Activated CD4-positive, alpha-beta T cell treated with anti-CD3 and anti-CD28 coated beads, Interleukin-2, amount 10 ng/mL, durations not matched to agents 7 days and 5 days (primary cell): Measurements from ENCODE around the gene PMM2. TPM values are rescaled to one million over a fixed set of nuclear protein-coding genes. Genes with fewer than 3 reads are reported as not detected.
"Not testable (repeated sequence)": the region's sequence is repeated elsewhere in the genome, so short reads cannot be mapped to it uniquely, and the experiment has no call there.

Source experiments
- CTCF ChIA-PET: fragments of 350-600 bp; sonication (Branson Sonifier 250); formaldehyde crosslinking; loops from one replicate; lab custom pipeline; 2021; ENCODE audit warnings: antibody characterized with exemption; lab: Charles Lee
- POLR2A ChIA-PET: fragments of 350-600 bp; sonication (Branson Sonifier 250); formaldehyde crosslinking; loops from one replicate; lab custom pipeline; 2021; ENCODE audit warnings: antibody characterized with exemption; lab: Charles Lee
- DNase-seq: peaks from one replicate; pipeline ENCODE4 v3.0.0-alpha.2; 2020
- H3K27ac Mint-ChIP-seq: one replicate; pipeline ENCODE4 v1.8.0; 2021; ENCODE audit warnings: mild to moderate bottlenecking, moderate library complexity, mixed read lengths
- H3K27me3 Mint-ChIP-seq: one replicate; pipeline ENCODE4 v1.8.0; 2021; ENCODE audit warnings: mixed read lengths
- H3K36me3 Mint-ChIP-seq: one replicate; pipeline ENCODE4 v1.8.0; 2021; ENCODE audit warnings: low read depth, mixed read lengths
- H3K4me1 Mint-ChIP-seq: one replicate; pipeline ENCODE4 v1.8.0; 2021; ENCODE audit warnings: mixed read lengths
- H3K4me3 Mint-ChIP-seq: one replicate; pipeline ENCODE4 v1.8.0; 2021; ENCODE audit warnings: mild to moderate bottlenecking, moderate library complexity, mixed read lengths
- H3K9me3 Mint-ChIP-seq: one replicate; pipeline ENCODE4 v1.8.0; 2021; ENCODE audit warnings: mixed read lengths
- total RNA-seq, 2 experiments: library from RNA; stranded (reverse); gene quantifications; one replicate each; pipeline ENCODE4 v1.2.3, GENCODE V29; 2021

Gene PMM2
- total RNA-seq, 2 experiments from 2014 or later, result 37.0 to 38.9 TPM

DNA sequence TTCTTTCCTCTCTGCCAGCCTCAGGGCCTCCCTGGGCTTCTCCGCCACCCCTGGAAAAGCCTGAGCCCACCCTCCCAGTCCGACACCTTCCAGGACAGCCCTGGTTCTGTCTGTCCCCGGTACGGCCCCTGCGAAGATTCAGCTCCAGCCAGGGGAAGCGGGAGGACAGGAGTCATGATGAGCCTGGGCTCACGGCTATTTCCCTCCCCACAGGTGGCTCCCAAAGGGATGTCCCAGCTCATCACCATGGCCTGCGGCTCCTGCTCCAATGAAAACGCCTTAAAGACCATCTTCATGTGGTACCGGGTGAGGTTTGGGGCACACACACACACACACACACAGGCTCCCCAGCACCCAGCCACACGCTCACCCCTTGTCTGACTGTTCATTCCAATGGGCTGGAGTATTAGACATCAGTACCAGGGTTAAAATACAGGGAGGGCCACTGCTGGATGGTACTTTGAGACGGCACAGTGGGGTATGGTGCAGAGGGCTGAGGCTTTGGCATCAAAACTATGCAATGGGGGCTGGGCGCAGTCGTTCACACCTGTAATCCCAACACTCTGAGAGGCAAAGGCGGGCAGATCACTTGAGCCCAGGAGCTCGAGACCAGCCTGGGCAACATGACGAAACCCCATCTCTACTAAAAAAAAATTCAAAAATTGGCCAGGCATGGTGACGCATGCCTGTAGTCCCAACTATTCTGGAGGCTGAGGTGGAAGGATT lies 33.0 kb upstream of the PMM2 start:
- POLR2A ChIA-PET, result no interaction called here

GRCh38 chr16:8767176-8767575 lies 30.5 kb upstream of the PMM2 start:
- Mint-ChIP-seq H3K4me3 (no peak overlapping the region), H3K9me3 (no peaks in the 10 kb centered on the region), H3K36me3 (peaks cover 2% of the 10 kb centered on the region), H3K27me3 (no peaks in the 10 kb centered on the region), H3K27ac (no peak overlapping the region), H3K4me1 (peaks cover 4% of the 10 kb centered on the region)
- ChIA-PET CTCF (no interaction called here), POLR2A (no interaction called here)
- no peak for DNase-seq

More for the DNA sequence above, 33.0 kb upstream of the PMM2 start:
- no peaks in the 10 kb centered on the region for H3K27me3 Mint-ChIP-seq
- no peak for DNase-seq
- peaks cover 2% of the 10 kb centered on the region for H3K36me3 Mint-ChIP-seq
- peak overlapping the region; percentile 31 for H3K27ac Mint-ChIP-seq
- CTCF ChIA-PET, result interaction anchor here (1.1 kb wide), 1 partner anchor 8 kb away, joined by 3 read pairs; no protein-coding TSS in a partner anchor
- H3K9me3 Mint-ChIP-seq, result no peaks in the 10 kb centered on the region
- H3K4me1 Mint-ChIP-seq, result peaks cover under 1% of the 10 kb centered on the region
- H3K4me3 Mint-ChIP-seq, result no peak overlapping the region

DNA sequence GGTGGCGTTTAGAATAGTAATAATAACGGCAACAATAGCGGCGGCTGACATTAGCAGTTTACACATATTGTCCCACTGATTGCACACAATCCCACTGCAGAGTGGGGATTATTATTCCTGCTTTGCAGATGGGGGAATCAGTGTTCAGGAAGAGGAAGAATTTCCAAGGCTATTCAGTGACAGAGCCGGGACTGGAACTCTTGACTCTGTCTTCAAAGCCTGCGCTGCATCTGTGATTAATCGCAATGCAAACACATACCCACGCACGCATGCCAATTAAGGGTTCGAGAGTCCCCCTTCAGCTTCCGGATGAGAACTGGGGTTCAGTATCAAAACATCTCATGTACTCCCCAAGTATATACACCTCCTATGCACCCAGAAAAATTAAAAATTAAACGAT lies 29.4 kb upstream of the PMM2 start:
- Mint-ChIP-seq H3K9me3 (no peaks in the 10 kb centered on the region), H3K27me3 (no peaks in the 10 kb centered on the region), H3K4me1 (peaks cover 4% of the 10 kb centered on the region), H3K4me3 (no peak overlapping the region), H3K27ac (no peak overlapping the region), H3K36me3 (peaks cover 2% of the 10 kb centered on the region)
- ChIA-PET POLR2A (no interaction called here), CTCF (no interaction called here)
- no peak for DNase-seq

DNA sequence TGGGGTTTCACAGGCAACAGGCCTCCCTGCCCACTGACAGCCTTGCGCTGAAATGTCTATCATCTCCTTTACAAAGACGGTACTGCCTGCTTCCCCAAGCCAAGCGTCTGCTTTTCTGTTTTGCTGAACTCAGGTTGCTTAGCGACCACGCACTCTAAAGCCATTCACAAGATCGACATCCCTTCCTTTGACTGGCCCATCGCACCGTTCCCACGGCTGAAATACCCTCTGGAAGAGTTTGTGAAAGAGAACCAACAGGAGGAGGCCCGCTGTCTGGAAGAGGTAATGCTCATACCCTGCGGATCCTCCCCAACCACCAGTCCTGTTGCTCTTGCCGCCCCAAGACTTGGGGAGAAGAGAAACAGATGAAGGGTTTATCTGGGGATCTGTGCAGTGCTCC lies 28.9 kb upstream of the PMM2 start:
- no peaks in the 10 kb centered on the region for H3K27me3 Mint-ChIP-seq
- peaks cover 2% of the 10 kb centered on the region for H3K36me3 Mint-ChIP-seq
- peaks cover 4% of the 10 kb centered on the region for H3K4me1 Mint-ChIP-seq
- no peak overlapping the region for H3K4me3 Mint-ChIP-seq
- no peak for DNase-seq
- no peaks in the 10 kb centered on the region for H3K9me3 Mint-ChIP-seq
- POLR2A ChIA-PET, result no interaction called here
- no peak overlapping the region for H3K27ac Mint-ChIP-seq
- CTCF ChIA-PET, result no interaction called here

- POLR2A ChIA-PET, result no interaction called here
- CTCF ChIA-PET, result no interaction called here
- no peaks in the 10 kb centered on the region for H3K9me3 Mint-ChIP-seq
- H3K27ac Mint-ChIP-seq, result no peak overlapping the region
- DNase-seq, result no peak
- H3K36me3 Mint-ChIP-seq, result peaks cover 8% of the 10 kb centered on the region
- H3K4me1 Mint-ChIP-seq, result peaks cover 4% of the 10 kb centered on the region
- H3K4me3 Mint-ChIP-seq, result no peak overlapping the region
- H3K27me3 Mint-ChIP-seq, result no peaks in the 10 kb centered on the region
These were observed 24.1 kb upstream of the PMM2 start for GRCh38 chr16:8773537-8773936.

DNA sequence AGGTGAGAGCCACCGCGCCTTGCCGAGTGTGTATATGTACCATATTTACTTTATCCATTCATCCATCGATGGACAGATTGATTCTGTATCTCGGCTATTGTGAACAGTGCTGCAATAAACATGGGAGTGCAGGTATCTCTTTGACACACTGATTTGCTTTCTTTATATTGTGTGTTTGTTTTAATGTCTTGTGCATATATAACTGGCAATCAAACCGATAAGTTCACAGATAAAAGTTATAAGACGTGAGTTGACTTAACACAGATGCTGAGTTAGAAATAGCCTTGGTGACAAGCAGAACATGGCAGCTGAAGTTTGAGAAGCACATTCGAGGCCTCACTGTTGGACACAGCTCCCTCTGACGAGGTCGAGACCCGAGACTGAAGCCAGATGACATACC lies 23.4 kb upstream of the PMM2 start:
- H3K27ac Mint-ChIP-seq, result no peak overlapping the region
- peaks cover 8% of the 10 kb centered on the region for H3K36me3 Mint-ChIP-seq
- H3K9me3 Mint-ChIP-seq, result no peaks in the 10 kb centered on the region
- DNase-seq, result no peak
- ChIA-PET CTCF (no interaction called here), POLR2A (no interaction called here)
- H3K4me1 Mint-ChIP-seq, result peaks cover 4% of the 10 kb centered on the region
- no peak overlapping the region for H3K4me3 Mint-ChIP-seq
- no peaks in the 10 kb centered on the region for H3K27me3 Mint-ChIP-seq

DNA sequence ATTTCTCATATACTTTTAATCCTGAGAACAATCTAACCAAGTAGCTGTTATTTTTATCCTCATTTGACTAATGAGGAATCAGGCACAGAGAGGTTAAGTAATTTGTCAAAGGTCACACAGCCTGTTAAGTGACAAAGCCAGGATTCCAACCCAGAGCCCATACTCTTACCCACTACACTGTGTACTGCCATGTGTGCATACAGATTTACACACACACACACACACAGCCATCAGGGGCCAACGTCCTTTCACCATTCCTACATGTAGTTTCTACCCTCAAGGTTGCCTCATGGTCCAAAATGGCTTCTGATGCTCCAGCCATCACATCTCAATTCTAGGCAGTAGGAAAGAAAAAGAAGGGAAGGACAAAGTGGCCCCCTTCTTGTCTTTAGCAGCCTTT lies 22.3 kb upstream of the PMM2 start:
- no peak for DNase-seq
- Mint-ChIP-seq H3K4me3 (no peak overlapping the region), H3K4me1 (no peaks in the 10 kb centered on the region), H3K36me3 (peaks cover 8% of the 10 kb centered on the region), H3K27ac (no peak overlapping the region), H3K27me3 (no peaks in the 10 kb centered on the region), H3K9me3 (no peaks in the 10 kb centered on the region)
- POLR2A ChIA-PET, result no interaction called here
- CTCF ChIA-PET, result no interaction called here

GRCh38 chr16:8776129-8776584 lies 21.5 kb upstream of the PMM2 start:
- H3K4me1 Mint-ChIP-seq, result no peaks in the 10 kb centered on the region
- no peaks in the 10 kb centered on the region for H3K9me3 Mint-ChIP-seq
- H3K27ac Mint-ChIP-seq, result no peak overlapping the region
- peaks cover 8% of the 10 kb centered on the region for H3K36me3 Mint-ChIP-seq
- POLR2A ChIA-PET, result no interaction called here
- H3K27me3 Mint-ChIP-seq, result no peaks in the 10 kb centered on the region
- no peak overlapping the region for H3K4me3 Mint-ChIP-seq
- CTCF ChIA-PET, result no interaction called here
- DNase-seq, result no peak

- Mint-ChIP-seq H3K4me1 (no peaks in the 10 kb centered on the region), H3K27me3 (no peaks in the 10 kb centered on the region), H3K36me3 (peaks cover 8% of the 10 kb centered on the region), H3K9me3 (no peaks in the 10 kb centered on the region), H3K27ac (no peak overlapping the region), H3K4me3 (no peak overlapping the region)
- no peak for DNase-seq
- POLR2A ChIA-PET, result no interaction called here
- CTCF ChIA-PET, result no interaction called here
These were observed 20.4 kb upstream of the PMM2 start for GRCh38 chr16:8777217-8777616.

DNA sequence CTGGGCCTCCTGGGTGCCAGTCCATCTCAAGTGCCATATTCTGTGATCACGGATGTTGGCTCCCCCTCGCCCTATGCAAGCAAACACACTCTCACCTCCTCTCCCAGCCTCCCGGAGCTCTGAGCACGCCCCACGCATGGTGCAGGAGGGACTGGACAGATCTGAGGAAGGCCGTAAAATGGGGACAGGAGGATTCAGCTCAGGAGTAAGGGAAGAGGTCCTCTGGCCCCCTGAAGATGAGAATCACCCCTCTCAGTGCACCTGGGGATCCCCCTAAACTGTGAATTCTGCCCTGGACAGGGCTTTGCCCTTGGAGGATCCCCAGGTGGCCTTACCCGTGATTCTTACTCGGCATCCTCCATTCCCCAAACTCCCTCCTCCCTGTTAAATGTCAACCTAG lies 15.8 kb upstream of the PMM2 start:
- Mint-ChIP-seq H3K9me3 (no peaks in the 10 kb centered on the region), H3K4me1 (no peaks in the 10 kb centered on the region), H3K36me3 (peaks cover 2% of the 10 kb centered on the region), H3K4me3 (no peak overlapping the region), H3K27me3 (no peaks in the 10 kb centered on the region), H3K27ac (no peak overlapping the region)
- ChIA-PET CTCF (interaction anchor here (1.5 kb wide), 1 partner anchor 10 kb away, joined by 3 read pairs; no protein-coding TSS in a partner anchor), POLR2A (no interaction called here)
- DNase-seq, result no peak

GRCh38 chr16:8782673-8783072 lies 15.0 kb upstream of the PMM2 start:
- no peaks in the 10 kb centered on the region for H3K4me1 Mint-ChIP-seq
- ChIA-PET POLR2A (no interaction called here), CTCF (interaction anchor here (1.5 kb wide), 1 partner anchor 9 kb away, joined by 3 read pairs; no protein-coding TSS in a partner anchor)

DNA sequence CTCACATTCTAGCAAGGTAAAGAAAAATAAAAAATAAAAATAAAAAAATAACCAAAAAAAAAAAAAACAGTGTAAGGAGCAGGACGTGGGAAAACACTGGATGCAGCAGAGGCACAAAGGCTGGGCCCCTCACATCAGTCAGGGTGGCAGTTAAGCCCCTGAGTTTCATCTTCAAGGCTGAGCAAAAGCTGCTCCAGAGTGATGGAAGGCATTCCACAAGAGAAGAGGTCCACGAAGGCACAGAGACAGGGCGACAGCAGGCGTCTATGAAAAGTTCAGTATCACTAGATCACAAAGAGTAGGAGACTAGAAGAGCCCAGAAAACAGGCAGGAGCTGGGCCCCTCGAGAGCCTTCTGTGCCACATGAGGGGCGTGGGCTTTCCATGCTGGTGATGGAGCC lies 12.2 kb upstream of the PMM2 start:
- Mint-ChIP-seq H3K9me3 (no peaks in the 10 kb centered on the region), H3K27ac (no peak overlapping the region), H3K4me3 (no peak overlapping the region), H3K36me3 (no peaks in the 10 kb centered on the region), H3K4me1 (no peaks in the 10 kb centered on the region), H3K27me3 (no peaks in the 10 kb centered on the region)
- ChIA-PET POLR2A (no interaction called here), CTCF (interaction anchor here (0.7 kb wide), 1 partner anchor 95 kb away, joined by 3 read pairs; no protein-coding TSS in a partner anchor)
- no peak for DNase-seq

More at GRCh38 chr16:8782673-8783072, 15.0 kb upstream of the PMM2 start:
- Mint-ChIP-seq H3K36me3 (no peaks in the 10 kb centered on the region), H3K27ac (no peak overlapping the region), H3K4me3 (no peak overlapping the region), H3K9me3 (no peaks in the 10 kb centered on the region), H3K27me3 (no peaks in the 10 kb centered on the region)
- DNase-seq, result no peak

- H3K27me3 Mint-ChIP-seq, H3K4me1 Mint-ChIP-seq, H3K36me3 Mint-ChIP-seq, H3K4me3 Mint-ChIP-seq, DNase-seq, H3K9me3 Mint-ChIP-seq, H3K27ac Mint-ChIP-seq, POLR2A ChIA-PET: not testable (repeated sequence)
- CTCF ChIA-PET, result interaction anchor here (1.0 kb wide), 1 partner anchor 27 kb away, joined by 4 read pairs; no protein-coding TSS in a partner anchor
These were observed 11.3 kb upstream of the PMM2 start for GRCh38 chr16:8786316-8786715.
